DND-41 (cell line): ENCODE measurements around the gene PGAP2.

ENCODE experiments used
- CTCF ChIP-seq: IDR thresholded peaks from 2 replicates; pipeline ENCODE4 v1.5.1; 2012; ENCODE audit warnings: borderline replicate concordance, low read length, moderate library complexity, mild to moderate bottlenecking; ENCODE audit not compliant: poor library complexity, severe bottlenecking; ENCODE audit errors: extremely low read depth
- EZH2 ChIP-seq: IDR thresholded peaks from 3 replicates; pipeline ENCODE4 v1.6.1; 2012; ENCODE audit warnings: borderline replicate concordance, low read depth, mild to moderate bottlenecking, moderate library complexity, low read length, inconsistent platforms; ENCODE audit not compliant: severe bottlenecking

DNA sequence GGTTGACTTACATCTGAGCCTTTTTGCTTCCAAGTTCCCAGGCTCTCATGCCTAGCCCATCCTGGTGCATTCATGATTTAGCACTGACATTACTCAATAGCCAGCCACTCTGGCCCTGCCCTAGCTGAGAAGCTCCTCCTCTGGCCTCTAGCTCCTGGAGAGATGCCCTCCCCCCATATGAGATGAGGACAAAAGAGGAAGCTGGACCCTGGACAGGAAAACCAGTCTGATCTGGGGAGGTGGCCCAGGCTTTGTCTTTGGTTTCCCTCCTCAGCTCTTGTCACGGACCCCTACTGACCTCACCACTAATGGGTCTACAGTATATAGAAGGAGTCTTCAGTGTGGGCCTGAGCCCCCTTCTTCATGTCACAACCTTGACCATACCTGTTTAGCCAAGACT is 29.4 kb downstream of the PGAP2 start:
- TF ChIP-seq CTCF = no peak
- TF ChIP-seq EZH2 = no peak
